ENCODE data around the gene CENATAC. TPM values are rescaled to one million over a fixed set of nuclear protein-coding genes. Genes with fewer than 3 reads are reported as not detected.
A peak's percentile ranks its signal among the peaks of the same experiment; 100 is the strongest.

The CENATAC gene
- total and polyA plus RNA-seq, 9 of the 15 experiments (the other 6 are each of a cell fraction or from before 2014, with no cell fraction given) = 2.4 to 25.5 (median 13.7) TPM

- no peak for TF ChIP-seq DDX20 (tag; IDR thresholded peaks at IDR 0.05; ENCODE audit: low read depth)
- no peak for TF ChIP-seq RBM15 (IDR thresholded peaks at IDR 0.05; ENCODE audit: insufficient read depth, low read length)
- peak; percentile 98 for TF ChIP-seq SP1 (CRISPR knock-in tag; IDR thresholded peaks at IDR 0.05)
- no peak for TF ChIP-seq HNRNPK (IDR thresholded peaks at IDR 0.05; ENCODE audit: low read depth, low read length, poor library complexity, severe bottlenecking)
- peak; percentile 74; the same call in 1 of the 2 replicates for TF ChIP-seq MTA3 (IDR thresholded peaks at IDR 0.05; ENCODE audit: borderline replicate concordance)
- peak; percentile 95 for TF ChIP-seq SUPT5H (IDR thresholded peaks at IDR 0.05)
- TF ChIP-seq HLTF (IDR thresholded peaks at IDR 0.05) = 0 out of 2 replicates have a peak, but pooled peaks have one; percentile 2
- TF ChIP-seq SP2 (IDR thresholded peaks at IDR 0.05; ENCODE audit: extremely low read depth, low read depth, low read length, poor library complexity, severe bottlenecking) = no peak
- no peak for TF ChIP-seq ZSCAN32 (CRISPR knock-in tag; IDR thresholded peaks at IDR 0.05)
- TF ChIP-seq HOXB6 (CRISPR knock-in tag; IDR thresholded peaks at IDR 0.05; ENCODE audit: borderline replicate concordance) = no peak
- TF ChIP-seq IRF2 (CRISPR knock-in tag; IDR thresholded peaks at IDR 0.05) = no peak
- TF ChIP-seq GABPB1 (CRISPR knock-in tag; IDR thresholded peaks at IDR 0.05) = peak; percentile 99
- TF ChIP-seq, protein P1, sequence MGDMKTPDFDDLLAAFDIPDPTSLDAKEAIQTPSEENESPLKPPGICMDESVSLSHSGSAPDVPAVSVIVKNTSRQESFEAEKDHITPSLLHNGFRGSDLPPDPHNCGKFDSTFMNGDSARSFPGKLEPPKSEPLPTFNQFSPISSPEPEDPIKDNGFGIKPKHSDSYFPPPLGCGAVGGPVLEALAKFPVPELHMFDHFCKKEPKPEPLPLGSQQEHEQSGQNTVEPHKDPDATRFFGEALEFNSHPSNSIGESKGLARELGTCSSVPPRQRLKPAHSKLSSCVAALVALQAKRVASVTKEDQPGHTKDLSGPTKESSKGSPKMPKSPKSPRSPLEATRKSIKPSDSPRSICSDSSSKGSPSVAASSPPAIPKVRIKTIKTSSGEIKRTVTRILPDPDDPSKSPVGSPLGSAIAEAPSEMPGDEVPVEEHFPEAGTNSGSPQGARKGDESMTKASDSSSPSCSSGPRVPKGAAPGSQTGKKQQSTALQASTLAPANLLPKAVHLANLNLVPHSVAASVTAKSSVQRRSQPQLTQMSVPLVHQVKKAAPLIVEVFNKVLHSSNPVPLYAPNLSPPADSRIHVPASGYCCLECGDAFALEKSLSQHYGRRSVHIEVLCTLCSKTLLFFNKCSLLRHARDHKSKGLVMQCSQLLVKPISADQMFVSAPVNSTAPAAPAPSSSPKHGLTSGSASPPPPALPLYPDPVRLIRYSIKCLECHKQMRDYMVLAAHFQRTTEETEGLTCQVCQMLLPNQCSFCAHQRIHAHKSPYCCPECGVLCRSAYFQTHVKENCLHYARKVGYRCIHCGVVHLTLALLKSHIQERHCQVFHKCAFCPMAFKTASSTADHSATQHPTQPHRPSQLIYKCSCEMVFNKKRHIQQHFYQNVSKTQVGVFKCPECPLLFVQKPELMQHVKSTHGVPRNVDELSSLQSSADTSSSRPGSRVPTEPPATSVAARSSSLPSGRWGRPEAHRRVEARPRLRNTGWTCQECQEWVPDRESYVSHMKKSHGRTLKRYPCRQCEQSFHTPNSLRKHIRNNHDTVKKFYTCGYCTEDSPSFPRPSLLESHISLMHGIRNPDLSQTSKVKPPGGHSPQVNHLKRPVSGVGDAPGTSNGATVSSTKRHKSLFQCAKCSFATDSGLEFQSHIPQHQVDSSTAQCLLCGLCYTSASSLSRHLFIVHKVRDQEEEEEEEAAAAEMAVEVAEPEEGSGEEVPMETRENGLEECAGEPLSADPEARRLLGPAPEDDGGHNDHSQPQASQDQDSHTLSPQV (IDR thresholded peaks at IDR 0.05) = peak; percentile 57; the same call in 1 of the 2 replicates
- TF ChIP-seq ARNT (IDR thresholded peaks at IDR 0.05) = no peak
- TF ChIP-seq RFX7 (CRISPR knock-in tag; IDR thresholded peaks at IDR 0.05) = no peak
- no peak for TF ChIP-seq MYBL2 (IDR thresholded peaks at IDR 0.05; ENCODE audit: low read depth)
- TF ChIP-seq MYBL2 (CRISPR knock-in tag; IDR thresholded peaks at IDR 0.05; ENCODE audit: borderline replicate concordance) = no peak
- no peak for TF ChIP-seq NFE2L1 (tag; IDR thresholded peaks at IDR 0.05; ENCODE audit: borderline replicate concordance, low read depth)
- TF ChIP-seq ZNF133 (CRISPR knock-in tag; IDR thresholded peaks at IDR 0.05) = no peak
- TF ChIP-seq CEBPB (tag; IDR thresholded peaks at IDR 0.05) = no peak
- TF ChIP-seq ARHGAP35 (IDR thresholded peaks at IDR 0.05; ENCODE audit: partially characterized antibody) = no peak
- peak; percentile 67; the same call in 1 of the 2 replicates for TF ChIP-seq MXI1 (IDR thresholded peaks at IDR 0.05; ENCODE audit: low read depth, low read length)
- TF ChIP-seq ZNF143 (CRISPR knock-in tag; IDR thresholded peaks at IDR 0.05) = peak; percentile 20; the same call in 1 of the 2 replicates
- no peak for TF ChIP-seq DPF2 (IDR thresholded peaks at IDR 0.05)
- TF ChIP-seq SAFB2 (IDR thresholded peaks at IDR 0.05; ENCODE audit: borderline replicate concordance, low read depth, low read length, severe bottlenecking) = no peak
- TF ChIP-seq ADNP (tag; IDR thresholded peaks at IDR 0.05) = no peak
- TF ChIP-seq HDAC2 (IDR thresholded peaks at IDR 0.05) = peak; percentile 89; the same call in 1 of the 2 replicates
These were observed 20.4 kb downstream of the CENATAC start, which contains the start of the genes RPS25 and TRAPPC4 (continued) for GRCh38 chr11:119018074-119018938.
